ENCODE data around the gene CALCOCO1. TPM values are rescaled to one million over a fixed set of nuclear protein-coding genes. Genes with fewer than 3 reads are reported as not detected.

The CALCOCO1 gene
- total and polyA plus RNA-seq, 4 donors: 24.4 to 67.4 (median 43.2) TPM

DNA sequence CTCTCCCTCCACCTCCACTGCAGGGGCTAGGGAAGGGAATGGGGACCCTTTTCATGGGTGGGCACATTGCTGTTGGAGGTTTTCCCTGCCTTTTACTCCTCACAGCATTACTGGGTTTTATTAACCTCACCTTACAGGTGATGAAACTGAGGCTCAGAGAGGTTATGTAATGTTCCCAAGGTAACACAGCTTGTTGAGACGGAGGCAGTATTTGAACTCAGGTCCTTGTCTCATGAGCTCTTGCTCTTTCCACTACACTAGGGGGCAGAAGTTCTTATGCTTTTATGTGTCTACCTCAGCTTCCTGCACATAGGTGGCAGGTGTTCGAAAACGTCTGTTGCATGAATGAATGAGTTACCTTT, 12.9 kb upstream of the CALCOCO1 start:
- WGBS: 70% methylated on average over 3 of the region's 3 CpGs
- Histone ChIP-seq H3K27ac (ENCODE audit: low read depth in 1 of 2, low read length in 2 of 2) (no peak overlapping the region), H3K36me3 (ENCODE audit: control insufficient read depth in 4 of 4, insufficient read depth in 3 of 4, low read depth in 1 of 4, low read length in 3 of 4) (no peaks in the 10 kb centered on the region), H3K4me1 (ENCODE audit: control insufficient read depth in 4 of 4, insufficient read depth in 4 of 4, low read length in 3 of 4) (peaks cover 4 to 13% (median 8%) of the 10 kb centered on the region in 4 donors), H3K9ac (ENCODE audit: low read depth in 1 of 2, low read length in 2 of 2) (no peak overlapping the region), H3K4me3 (ENCODE audit: low read depth in 1 of 3, low read length in 3 of 3) (no peak overlapping the region), H3K9me3 (ENCODE audit: control insufficient read depth in 4 of 4, low read length in 3 of 4) (no peaks in the 10 kb centered on the region), H3K27me3 (ENCODE audit: control insufficient read depth in 4 of 4, insufficient read depth in 4 of 4, low read length in 3 of 4) (peaks cover 0 to 23% (median 7%) of the 10 kb centered on the region in 4 donors)
- no peak for DNase-seq (ENCODE audit: low spot score)
- TF ChIP-seq FOXA1 (IDR thresholded peaks at IDR 0.05): no peak
- no peak for TF ChIP-seq GABPA (IDR thresholded peaks at IDR 0.05 in 1 of 2, conservative IDR thresholded peaks at IDR 0.05 in 1 of 2)
- no peak for TF ChIP-seq JUND (IDR thresholded peaks at IDR 0.05)
- TF ChIP-seq RAD21 (IDR thresholded peaks at IDR 0.05): no peak
- no peak for TF ChIP-seq HNF4A (conservative IDR thresholded peaks at IDR 0.05)
- no peak for TF ChIP-seq FOXA2 (IDR thresholded peaks at IDR 0.05)
- TF ChIP-seq NR2F2 (IDR thresholded peaks at IDR 0.05): no peak
- TF ChIP-seq, protein P1, sequence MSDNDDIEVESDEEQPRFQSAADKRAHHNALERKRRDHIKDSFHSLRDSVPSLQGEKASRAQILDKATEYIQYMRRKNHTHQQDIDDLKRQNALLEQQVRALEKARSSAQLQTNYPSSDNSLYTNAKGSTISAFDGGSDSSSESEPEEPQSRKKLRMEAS (IDR thresholded peaks at IDR 0.05): no peak
- TF ChIP-seq, protein P2, sequence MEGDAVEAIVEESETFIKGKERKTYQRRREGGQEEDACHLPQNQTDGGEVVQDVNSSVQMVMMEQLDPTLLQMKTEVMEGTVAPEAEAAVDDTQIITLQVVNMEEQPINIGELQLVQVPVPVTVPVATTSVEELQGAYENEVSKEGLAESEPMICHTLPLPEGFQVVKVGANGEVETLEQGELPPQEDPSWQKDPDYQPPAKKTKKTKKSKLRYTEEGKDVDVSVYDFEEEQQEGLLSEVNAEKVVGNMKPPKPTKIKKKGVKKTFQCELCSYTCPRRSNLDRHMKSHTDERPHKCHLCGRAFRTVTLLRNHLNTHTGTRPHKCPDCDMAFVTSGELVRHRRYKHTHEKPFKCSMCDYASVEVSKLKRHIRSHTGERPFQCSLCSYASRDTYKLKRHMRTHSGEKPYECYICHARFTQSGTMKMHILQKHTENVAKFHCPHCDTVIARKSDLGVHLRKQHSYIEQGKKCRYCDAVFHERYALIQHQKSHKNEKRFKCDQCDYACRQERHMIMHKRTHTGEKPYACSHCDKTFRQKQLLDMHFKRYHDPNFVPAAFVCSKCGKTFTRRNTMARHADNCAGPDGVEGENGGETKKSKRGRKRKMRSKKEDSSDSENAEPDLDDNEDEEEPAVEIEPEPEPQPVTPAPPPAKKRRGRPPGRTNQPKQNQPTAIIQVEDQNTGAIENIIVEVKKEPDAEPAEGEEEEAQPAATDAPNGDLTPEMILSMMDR (IDR thresholded peaks at IDR 0.05; ENCODE audit: low read depth, low read length, missing input control): no peak
- no peak for TF ChIP-seq RXRA (IDR thresholded peaks at IDR 0.05)
- no peak for TF ChIP-seq HNF4G (IDR thresholded peaks at IDR 0.05)

DNA sequence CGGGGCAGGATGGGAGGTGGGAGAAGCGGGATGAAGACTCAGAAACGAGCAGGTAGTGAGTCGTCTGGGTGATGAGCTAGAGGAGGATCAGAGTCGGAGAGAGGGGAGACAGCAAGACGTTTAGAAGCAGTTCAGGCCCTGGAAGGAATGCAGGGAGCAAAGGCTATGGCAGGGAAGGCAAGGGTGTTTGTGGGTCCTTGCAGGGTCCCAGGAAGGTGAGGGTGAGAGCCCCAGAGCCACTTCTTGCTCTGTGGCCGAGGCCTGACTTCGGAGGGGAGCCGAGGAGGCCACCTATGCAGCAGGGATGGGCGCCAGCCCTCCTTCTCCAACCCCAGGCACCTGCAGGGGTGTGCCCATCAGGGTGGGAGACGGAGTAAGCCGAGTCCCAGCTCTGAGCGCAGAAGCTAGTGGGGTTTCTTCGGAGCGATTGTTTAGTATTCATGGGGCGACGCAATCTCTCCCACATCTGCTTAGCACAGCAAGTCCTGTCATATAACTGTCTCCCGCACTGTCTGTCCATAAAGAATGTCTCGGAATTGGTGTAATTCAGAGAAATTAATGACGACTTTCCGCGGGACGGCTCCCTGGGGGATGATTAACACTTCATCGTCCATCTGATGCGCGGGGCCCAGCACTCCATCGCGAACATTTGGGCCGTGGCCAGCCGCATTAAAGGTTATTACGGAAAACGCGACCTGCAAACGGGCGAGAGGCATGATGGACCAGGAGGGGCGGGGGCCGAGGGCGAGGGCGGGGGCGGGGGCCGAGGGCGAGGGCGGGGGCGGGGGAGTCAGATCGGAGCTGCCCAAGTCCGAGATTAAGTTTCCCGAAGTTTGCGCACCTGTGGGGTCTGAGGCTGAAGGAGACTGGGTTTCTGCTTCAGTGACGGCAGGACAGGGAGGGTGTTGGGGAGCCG, 12.2 kb upstream of the CALCOCO1 start:
- no peaks in the 10 kb centered on the region for H3K36me3 ChIP-seq (ENCODE audit: control insufficient read depth in 4 of 4, insufficient read depth in 3 of 4, low read depth in 1 of 4, low read length in 3 of 4)
- H3K4me1 ChIP-seq (ENCODE audit: control insufficient read depth in 4 of 4, insufficient read depth in 4 of 4, low read length in 3 of 4): peaks cover 4 to 13% (median 8%) of the 10 kb centered on the region in 4 donors
- no peak for DNase-seq (ENCODE audit: low spot score)
- no peaks in the 10 kb centered on the region for H3K9me3 ChIP-seq (ENCODE audit: control insufficient read depth in 4 of 4, low read length in 3 of 4)
- H3K27me3 ChIP-seq (ENCODE audit: control insufficient read depth in 4 of 4, insufficient read depth in 4 of 4, low read length in 3 of 4): peaks cover 0 to 23% (median 7%) of the 10 kb centered on the region in 4 donors
- H3K9ac ChIP-seq (ENCODE audit: low read depth in 1 of 2, low read length in 2 of 2): no peak overlapping the region
- no peak overlapping the region for H3K27ac ChIP-seq (ENCODE audit: low read depth in 1 of 2, low read length in 2 of 2)
- WGBS: 7% methylated on average over 50 of the region's 50 CpGs
- H3K4me3 ChIP-seq (ENCODE audit: low read depth in 1 of 3, low read length in 3 of 3): no peak overlapping the region
- no peak for TF ChIP-seq EGR1 (IDR thresholded peaks at IDR 0.05; ENCODE audit: low read depth in 2 of 2)
- no peak for TF ChIP-seq RAD21 (IDR thresholded peaks at IDR 0.05)
- no peak for TF ChIP-seq HNF4A (conservative IDR thresholded peaks at IDR 0.05)

DNA sequence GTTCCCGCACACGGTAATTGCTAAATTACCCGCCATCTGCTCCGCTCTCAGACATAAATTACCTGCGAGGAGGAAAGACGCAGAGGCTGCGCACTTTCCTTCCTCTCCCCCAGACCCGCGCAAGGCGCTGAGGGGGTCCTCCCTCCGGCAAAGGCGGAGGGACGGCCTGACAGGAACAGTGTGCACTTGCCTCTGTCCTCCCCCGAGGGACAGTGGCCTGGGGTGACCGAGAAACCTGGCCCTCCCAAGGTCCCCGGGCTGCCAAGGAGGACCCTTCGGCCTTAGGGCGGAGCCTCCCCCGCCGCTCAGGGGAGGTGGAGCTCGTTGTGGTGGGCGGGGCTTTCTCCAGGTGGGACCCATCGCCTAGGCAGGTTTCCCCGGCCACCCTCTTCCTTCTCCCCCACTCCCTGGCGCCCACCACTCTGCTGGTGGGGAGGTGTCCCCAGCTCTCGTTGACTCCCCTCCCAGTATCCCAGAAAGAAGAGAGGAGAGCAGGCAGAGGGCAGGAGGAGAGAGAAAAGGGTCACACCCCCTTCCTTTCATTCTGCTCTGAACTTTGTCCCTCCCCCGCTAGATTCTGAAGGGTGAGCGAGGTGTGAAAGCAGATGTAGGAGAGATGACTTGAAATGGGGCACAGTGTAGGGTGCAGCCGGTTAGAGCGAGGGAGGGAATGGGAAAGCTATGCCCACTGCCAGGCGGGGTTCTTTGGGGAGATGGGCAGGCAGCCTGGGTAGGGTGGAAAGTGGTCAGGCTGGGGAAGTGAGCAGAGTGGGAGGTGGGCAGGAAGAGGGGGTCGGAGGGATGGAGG, 11.4 kb upstream of the CALCOCO1 start:
- H3K27me3 ChIP-seq (ENCODE audit: control insufficient read depth in 4 of 4, insufficient read depth in 4 of 4, low read length in 3 of 4): peaks cover 0 to 20% (median 7%) of the 10 kb centered on the region in 4 donors
- no peaks in the 10 kb centered on the region for H3K36me3 ChIP-seq (ENCODE audit: control insufficient read depth in 4 of 4, insufficient read depth in 3 of 4, low read depth in 1 of 4, low read length in 3 of 4)
- DNase-seq (ENCODE audit: low spot score): no peak
- 7% methylated on average over 32 of the region's 32 CpGs for WGBS
- peaks cover 4 to 13% (median 8%) of the 10 kb centered on the region in 4 donors for H3K4me1 ChIP-seq (ENCODE audit: control insufficient read depth in 4 of 4, insufficient read depth in 4 of 4, low read length in 3 of 4)
- no peaks in the 10 kb centered on the region for H3K9me3 ChIP-seq (ENCODE audit: control insufficient read depth in 4 of 4, low read length in 3 of 4)
- TF ChIP-seq TAF1 (conservative IDR thresholded peaks at IDR 0.05) (no peak), FOXA2 (IDR thresholded peaks at IDR 0.05) (no peak), EGR1 (IDR thresholded peaks at IDR 0.05; ENCODE audit: low read depth in 2 of 2) (no peak), HNF4A (conservative IDR thresholded peaks at IDR 0.05) (no peak), JUND (IDR thresholded peaks at IDR 0.05) (no peak), HNF4G (IDR thresholded peaks at IDR 0.05) (no peak), RAD21 (IDR thresholded peaks at IDR 0.05) (no peak), FOXA1 (IDR thresholded peaks at IDR 0.05) (no peak), RXRA (IDR thresholded peaks at IDR 0.05) (no peak), NR2F2 (IDR thresholded peaks at IDR 0.05) (no peak), SP1 (IDR thresholded peaks at IDR 0.05) (no peak)
- TF ChIP-seq, protein P1 (IDR thresholded peaks at IDR 0.05): no peak
- TF ChIP-seq, protein P3, sequence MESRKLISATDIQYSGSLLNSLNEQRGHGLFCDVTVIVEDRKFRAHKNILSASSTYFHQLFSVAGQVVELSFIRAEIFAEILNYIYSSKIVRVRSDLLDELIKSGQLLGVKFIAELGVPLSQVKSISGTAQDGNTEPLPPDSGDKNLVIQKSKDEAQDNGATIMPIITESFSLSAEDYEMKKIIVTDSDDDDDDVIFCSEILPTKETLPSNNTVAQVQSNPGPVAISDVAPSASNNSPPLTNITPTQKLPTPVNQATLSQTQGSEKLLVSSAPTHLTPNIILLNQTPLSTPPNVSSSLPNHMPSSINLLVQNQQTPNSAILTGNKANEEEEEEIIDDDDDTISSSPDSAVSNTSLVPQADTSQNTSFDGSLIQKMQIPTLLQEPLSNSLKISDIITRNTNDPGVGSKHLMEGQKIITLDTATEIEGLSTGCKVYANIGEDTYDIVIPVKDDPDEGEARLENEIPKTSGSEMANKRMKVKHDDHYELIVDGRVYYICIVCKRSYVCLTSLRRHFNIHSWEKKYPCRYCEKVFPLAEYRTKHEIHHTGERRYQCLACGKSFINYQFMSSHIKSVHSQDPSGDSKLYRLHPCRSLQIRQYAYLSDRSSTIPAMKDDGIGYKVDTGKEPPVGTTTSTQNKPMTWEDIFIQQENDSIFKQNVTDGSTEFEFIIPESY (IDR thresholded peaks at IDR 0.05): no peak
- TF ChIP-seq, protein P2 (IDR thresholded peaks at IDR 0.05; ENCODE audit: low read depth, low read length, missing input control): no peak
- H3K27ac ChIP-seq (ENCODE audit: low read depth in 1 of 2, low read length in 2 of 2): no peak overlapping the region
- H3K4me3 ChIP-seq (ENCODE audit: low read depth in 1 of 3, low read length in 3 of 3): no peak overlapping the region
- H3K9ac ChIP-seq (ENCODE audit: low read depth in 1 of 2, low read length in 2 of 2): no peak overlapping the region
